ENCODE measurements around the gene WDR91.

DNA sequence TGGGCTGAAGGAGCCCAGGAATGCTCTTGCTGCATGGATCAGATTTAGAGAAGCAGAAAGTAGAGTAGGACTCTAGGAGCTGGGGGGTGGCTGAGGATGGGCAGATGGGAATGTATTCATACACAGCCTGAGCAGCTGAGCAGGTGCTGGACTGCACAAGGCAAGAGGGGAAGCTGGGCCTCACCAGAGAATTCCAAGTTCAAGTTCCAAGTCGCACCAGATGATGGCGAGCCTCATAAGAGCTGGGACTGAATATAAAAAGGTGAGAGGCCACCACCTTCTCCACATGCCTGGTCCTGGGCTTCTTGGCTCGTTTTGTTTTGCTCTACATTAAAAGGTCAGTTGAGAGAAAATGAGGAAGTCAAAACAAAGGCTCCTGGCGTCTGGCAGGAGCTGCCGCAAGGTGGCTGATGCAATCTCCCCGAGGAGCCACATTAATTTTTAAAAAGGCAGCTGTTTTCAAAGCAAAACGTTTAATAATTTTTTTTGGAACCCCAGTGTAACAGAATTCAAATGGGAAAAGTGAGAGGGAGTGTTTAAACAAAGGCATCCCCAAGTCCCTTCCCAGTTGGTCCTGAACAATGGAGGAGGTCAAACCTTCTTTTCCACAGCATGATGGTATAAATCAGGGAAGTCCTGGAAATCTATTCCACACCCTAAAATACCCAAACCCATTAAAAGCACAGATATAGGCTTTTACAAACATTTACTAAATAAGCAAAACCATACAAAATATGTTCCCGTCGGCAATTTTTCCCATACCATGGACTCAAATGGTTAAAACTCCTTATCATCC is 50.3 kb downstream of the WDR91 start:
- TF ChIP-seq POLR2A (IDR thresholded peaks at IDR 0.05) (no peak), POLR2AphosphoS5 (IDR thresholded peaks at IDR 0.05) (no peak)
- TF ChIP-seq, protein P1, sequence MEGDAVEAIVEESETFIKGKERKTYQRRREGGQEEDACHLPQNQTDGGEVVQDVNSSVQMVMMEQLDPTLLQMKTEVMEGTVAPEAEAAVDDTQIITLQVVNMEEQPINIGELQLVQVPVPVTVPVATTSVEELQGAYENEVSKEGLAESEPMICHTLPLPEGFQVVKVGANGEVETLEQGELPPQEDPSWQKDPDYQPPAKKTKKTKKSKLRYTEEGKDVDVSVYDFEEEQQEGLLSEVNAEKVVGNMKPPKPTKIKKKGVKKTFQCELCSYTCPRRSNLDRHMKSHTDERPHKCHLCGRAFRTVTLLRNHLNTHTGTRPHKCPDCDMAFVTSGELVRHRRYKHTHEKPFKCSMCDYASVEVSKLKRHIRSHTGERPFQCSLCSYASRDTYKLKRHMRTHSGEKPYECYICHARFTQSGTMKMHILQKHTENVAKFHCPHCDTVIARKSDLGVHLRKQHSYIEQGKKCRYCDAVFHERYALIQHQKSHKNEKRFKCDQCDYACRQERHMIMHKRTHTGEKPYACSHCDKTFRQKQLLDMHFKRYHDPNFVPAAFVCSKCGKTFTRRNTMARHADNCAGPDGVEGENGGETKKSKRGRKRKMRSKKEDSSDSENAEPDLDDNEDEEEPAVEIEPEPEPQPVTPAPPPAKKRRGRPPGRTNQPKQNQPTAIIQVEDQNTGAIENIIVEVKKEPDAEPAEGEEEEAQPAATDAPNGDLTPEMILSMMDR (IDR thresholded peaks at IDR 0.05): no peak

Data from upper lobe of left lung (tissue), 4 donors.